Measurements from ENCODE around the gene SLC2A8.
A peak's percentile ranks its signal among the peaks of the same experiment; 100 is the strongest.

The SLC2A8 gene

DNA sequence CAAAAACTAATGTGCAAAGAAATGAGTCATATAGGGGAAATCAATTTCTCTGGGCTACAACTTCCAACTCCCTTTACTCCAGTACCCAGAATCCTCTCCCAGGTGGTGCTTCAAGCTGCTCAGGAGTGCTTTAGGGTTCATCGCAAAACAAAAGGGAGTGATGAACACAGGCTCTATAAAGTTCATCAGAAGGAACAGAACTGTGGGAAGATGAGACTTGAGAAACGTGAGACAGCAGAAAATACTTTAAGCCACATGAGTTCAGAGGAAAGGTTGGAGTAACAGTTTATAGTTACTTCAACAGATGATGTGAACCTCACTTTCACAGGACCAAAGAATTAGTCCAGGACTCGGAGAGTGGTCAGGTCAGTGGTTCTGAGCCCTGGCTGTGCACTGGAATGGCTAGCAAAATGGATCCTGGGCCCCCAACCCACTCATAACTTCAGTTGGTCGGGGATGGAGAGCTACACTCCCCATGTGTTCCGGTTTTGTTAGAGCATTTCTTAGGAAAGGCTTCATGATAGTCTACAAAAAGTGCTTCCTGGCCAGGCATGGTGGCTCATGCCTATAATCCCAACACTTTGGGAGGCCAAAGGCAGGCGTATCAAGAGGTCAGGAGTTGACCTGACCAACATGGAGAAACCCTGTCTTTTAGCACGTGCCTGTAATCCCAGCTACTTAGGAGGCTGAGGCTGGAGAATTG is 49.9 kb downstream of the SLC2A8 start:
- H3K27ac ChIP-seq, result no peak overlapping the region
- H3K27me3 ChIP-seq, result no peaks in the 10 kb centered on the region
- peaks cover 0 to 23% (median 20%) of the 10 kb centered on the region in 4 donors for H3K4me1 ChIP-seq
- TF ChIP-seq, protein P1, sequence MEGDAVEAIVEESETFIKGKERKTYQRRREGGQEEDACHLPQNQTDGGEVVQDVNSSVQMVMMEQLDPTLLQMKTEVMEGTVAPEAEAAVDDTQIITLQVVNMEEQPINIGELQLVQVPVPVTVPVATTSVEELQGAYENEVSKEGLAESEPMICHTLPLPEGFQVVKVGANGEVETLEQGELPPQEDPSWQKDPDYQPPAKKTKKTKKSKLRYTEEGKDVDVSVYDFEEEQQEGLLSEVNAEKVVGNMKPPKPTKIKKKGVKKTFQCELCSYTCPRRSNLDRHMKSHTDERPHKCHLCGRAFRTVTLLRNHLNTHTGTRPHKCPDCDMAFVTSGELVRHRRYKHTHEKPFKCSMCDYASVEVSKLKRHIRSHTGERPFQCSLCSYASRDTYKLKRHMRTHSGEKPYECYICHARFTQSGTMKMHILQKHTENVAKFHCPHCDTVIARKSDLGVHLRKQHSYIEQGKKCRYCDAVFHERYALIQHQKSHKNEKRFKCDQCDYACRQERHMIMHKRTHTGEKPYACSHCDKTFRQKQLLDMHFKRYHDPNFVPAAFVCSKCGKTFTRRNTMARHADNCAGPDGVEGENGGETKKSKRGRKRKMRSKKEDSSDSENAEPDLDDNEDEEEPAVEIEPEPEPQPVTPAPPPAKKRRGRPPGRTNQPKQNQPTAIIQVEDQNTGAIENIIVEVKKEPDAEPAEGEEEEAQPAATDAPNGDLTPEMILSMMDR (IDR thresholded peaks at IDR 0.05), result no peak
- no peaks in the 10 kb centered on the region for H3K9me3 ChIP-seq
- H3K4me3 ChIP-seq, result no peak overlapping the region
- intact Hi-C loops (cut with DNase I; ENCODE audit: low total_unique reads), result no loop called here
- no peak for DNase-seq
- H3K36me3 ChIP-seq, result peaks cover 66 to 73% (median 73%) of the 10 kb centered on the region in 3 donors

DNA sequence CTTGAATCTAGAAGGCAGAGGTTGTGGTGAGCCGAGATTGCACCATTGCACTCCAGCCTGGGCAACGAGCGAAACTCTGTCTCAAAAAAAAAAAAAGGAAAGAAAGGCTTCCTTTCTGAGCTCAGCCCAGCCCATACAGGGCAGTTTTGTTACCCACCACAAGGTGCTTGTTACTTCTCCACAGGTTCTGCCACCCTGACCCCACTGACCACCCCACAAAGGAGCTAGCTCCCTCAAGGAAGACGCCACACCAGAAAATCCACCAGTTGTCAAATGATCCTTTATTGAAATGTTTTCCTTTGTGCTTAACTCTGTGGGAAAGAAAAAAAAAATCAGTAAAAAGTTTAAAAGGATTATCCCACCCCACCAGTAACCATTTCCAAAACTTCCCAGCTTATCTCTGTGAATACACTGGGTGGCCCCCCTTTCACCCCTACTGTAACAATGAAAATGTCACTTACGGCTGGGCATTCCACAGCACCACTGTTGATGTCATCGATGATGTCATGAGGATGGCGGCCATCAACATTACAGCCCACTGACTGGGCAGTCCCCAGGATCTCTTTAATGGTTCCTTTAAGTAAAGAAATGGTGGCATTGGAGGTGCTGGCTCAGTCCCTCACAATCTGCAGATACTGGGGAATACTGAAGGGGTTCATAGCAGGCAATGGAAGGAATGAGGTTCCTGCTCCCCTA is 50.6 kb downstream of the SLC2A8 start:
- H3K36me3 ChIP-seq, result peaks cover 63 to 66% (median 66%) of the 10 kb centered on the region in 3 donors
- H3K27ac ChIP-seq, result no peak overlapping the region
- no peak for DNase-seq
- TF ChIP-seq, protein P1 (IDR thresholded peaks at IDR 0.05), result no peak
- intact Hi-C loops (cut with DNase I; ENCODE audit: low total_unique reads), result no loop called here
- H3K9me3 ChIP-seq, result no peaks in the 10 kb centered on the region
- H3K27me3 ChIP-seq, result no peaks in the 10 kb centered on the region
- peaks cover 0 to 30% (median 26%) of the 10 kb centered on the region in 4 donors for H3K4me1 ChIP-seq
- H3K4me3 ChIP-seq, result no peak overlapping the region

DNA sequence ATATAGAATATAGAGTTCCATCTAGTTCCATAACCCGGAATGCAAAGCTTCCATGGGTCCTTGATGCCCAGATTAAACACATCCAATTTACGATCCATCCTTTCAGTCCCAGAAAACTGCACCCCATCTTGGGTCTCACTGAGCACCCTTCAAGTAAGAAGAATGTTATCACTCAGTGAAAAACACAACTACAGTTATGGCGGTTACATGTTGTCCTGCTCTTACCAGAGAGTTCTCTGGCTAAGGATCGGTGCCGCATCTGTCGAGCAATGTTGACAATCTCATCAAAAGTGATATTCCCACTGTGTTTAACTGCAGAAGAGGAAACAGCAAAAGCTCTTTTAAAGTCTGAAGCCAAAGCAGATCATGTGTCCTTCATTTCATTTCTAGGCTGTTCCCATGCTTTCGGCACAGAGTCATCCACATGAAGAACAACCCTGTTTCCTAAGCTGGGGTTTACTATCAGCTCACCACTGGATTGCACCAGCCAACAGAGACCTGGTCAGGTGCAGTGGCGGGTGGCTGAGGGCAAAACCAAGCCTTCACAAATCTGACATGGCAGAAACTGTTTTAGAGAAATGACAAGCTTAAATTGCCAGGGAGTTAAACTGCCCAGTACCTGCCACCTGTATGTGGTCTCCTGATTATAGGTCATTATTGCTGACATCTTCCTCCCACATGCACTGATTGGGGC is 51.3 kb downstream of the SLC2A8 start:
- Histone ChIP-seq H3K9me3 (no peaks in the 10 kb centered on the region), H3K27ac (peak overlapping the region in 1 of 2 donors; percentile 97), H3K27me3 (no peaks in the 10 kb centered on the region), H3K4me1 (peaks cover 0 to 35% (median 30%) of the 10 kb centered on the region in 4 donors), H3K36me3 (peaks cover 56 to 59% (median 59%) of the 10 kb centered on the region in 3 donors), H3K4me3 (no peak overlapping the region)
- TF ChIP-seq, protein P1 (IDR thresholded peaks at IDR 0.05), result no peak
- intact Hi-C loops (cut with DNase I; ENCODE audit: low total_unique reads), result no loop called here
- no peak for DNase-seq

DNA sequence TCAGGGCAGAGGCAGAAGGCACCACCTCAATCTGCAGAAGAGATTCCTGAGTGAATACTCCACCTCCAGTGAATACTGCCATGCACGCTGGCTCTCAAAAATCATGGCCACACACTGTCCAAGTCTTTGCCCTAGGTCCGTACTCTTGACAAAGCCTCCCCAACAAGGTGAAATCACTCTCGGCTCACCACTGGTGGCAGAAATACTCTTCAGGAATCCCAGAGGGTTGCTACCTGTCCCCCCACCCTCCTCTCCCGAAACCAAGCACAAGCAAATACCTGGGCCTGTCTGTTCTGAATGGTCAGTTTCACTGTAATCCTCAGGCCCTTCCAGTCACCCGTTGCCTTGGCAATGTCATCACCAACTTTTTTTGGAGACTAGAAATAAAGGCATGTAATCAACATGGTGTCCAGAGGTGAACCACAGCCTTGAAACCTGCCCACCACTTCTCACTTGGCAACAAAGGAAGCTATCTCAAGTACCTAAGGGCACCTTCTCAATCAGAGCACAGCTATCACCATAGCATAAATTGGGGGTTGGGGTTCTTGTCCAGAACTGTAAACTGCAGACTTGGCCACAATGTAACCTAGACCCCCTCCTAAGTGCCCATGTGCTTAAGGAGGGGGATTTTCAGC is 52.5 kb downstream of the SLC2A8 start:
- TF ChIP-seq, protein P1 (IDR thresholded peaks at IDR 0.05), result no peak
- intact Hi-C loops (cut with DNase I; ENCODE audit: low total_unique reads), result no loop called here
- no peak for DNase-seq
- H3K4me1 ChIP-seq, result peaks cover 0 to 35% (median 30%) of the 10 kb centered on the region in 4 donors
- peak overlapping the region; percentile 70 to 89 for H3K4me3 ChIP-seq
- H3K27me3 ChIP-seq, result no peaks in the 10 kb centered on the region
- no peaks in the 10 kb centered on the region for H3K9me3 ChIP-seq
- peaks cover 46 to 52% (median 51%) of the 10 kb centered on the region in 3 donors for H3K36me3 ChIP-seq
- H3K27ac ChIP-seq, result peak overlapping the region; percentile 89 to 97

DNA sequence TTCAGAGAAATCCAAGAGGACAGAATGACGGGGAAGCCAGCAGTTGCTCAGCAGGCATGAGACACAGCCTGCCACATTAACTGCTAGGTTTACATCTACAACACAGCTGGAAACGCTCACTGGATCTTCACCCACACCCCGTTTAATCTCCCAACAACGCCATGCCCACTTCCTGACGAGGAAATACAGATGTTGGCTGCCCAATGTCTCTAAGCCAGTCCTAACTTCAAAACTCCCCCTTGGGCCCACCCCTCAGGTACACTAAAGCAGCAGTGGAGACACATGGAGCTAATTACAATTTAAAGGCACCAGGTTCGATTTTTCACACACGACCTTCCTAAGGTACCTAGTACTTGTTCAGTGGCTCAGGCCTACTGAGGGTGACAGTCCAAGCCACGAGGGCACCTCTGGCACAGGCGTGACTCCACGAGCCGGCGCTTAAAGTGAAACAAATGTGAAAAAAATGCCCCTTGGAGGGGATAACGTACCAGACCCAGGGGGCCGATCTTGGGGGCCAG is 53.3 kb downstream of the SLC2A8 start:
- Histone ChIP-seq H3K4me1 (peaks cover 0 to 35% (median 30%) of the 10 kb centered on the region in 4 donors), H3K4me3 (peak overlapping the region; percentile 70 to 89), H3K36me3 (peaks cover 38 to 51% (median 48%) of the 10 kb centered on the region in 3 donors), H3K27ac (peak overlapping the region; percentile 89 to 97), H3K9me3 (no peaks in the 10 kb centered on the region), H3K27me3 (no peaks in the 10 kb centered on the region)
- no peak for DNase-seq
- TF ChIP-seq, protein P1 (IDR thresholded peaks at IDR 0.05), result no peak
- intact Hi-C loops (cut with DNase I; ENCODE audit: low total_unique reads), result no loop called here

Measured in tibial artery (tissue), 4 donors.